SK-N-DZ (cell line): ENCODE data around the gene LIPA.
A peak's percentile ranks its signal among the peaks of the same experiment; 100 is the strongest.

Experiments
- DNase-seq: peaks from one replicate; pipeline ENCODE4 v3.0.0-alpha.2; 2015; ENCODE audit warnings: low spot score

Gene LIPA

DNA sequence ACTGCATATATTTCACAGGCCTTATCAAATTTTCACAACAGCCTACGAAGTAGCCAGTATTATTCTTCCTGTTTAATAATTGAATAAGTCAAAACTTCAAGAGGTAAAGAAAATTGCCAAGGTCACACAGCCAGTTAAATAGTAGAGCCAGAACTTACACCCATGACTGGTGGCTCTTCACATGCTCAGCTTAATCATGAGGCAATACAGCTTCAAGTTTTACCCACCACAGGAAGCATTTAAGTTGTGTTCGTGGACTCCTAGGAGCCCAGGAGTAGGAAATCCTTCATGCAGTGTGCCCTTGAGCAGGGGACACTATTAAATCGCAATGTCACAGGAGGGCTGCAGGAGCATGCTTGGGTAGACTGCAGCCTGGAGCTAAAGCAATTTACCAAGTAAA, 11.1 kb downstream of the LIPA start:
- no peak for DNase-seq

DNA sequence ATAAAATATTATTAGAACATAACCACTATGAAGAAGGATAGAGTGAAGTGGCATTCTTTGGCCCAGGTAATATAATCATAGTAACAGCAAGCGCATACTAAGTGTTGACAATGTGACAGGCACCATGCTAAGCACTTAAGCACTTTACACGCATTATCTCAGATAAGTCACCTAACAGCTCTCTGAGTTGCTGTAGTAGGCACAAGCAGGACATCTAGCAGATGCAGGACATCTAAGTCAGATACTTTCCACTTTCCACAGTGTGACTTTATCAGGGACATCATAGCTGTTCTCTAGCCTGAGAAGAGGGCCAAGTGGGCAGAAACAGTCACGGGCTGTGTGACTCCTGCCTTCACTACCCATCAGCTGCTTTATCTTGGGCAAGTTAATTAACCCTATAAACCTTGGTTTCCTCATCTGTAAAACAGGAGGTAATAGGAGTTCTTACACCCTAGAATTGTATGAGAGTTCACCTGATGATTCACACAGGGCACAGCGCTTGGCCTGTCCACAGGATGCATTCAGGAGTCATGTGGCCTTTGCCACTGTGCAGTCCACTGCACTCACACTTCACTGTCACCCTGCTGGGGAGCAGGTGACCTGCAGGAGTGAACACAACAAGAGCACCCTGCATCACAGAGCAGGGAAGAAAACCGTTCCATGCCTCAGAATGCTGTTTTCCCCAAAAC, 12.5 kb downstream of the LIPA start:
- DNase-seq = no peak

DNA sequence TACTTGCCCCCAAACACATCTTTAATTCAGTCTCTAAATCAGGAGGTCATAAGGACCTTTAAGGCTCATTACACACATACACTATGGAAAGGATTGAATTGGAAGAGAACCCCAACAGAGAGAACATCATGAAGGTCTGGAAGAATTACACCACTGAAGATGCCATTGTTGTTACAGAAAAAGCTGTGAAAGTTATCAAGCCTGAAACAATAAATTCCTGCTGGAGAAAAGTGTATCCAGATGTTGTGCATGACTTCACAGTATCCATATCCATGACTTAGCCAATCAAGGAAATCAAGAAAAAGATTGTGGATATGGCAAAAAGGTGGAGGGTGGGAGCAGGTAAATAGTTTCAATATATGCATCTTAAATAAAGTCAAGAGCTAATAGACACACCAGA, 13.7 kb downstream of the LIPA start:
- no peak for DNase-seq

- DNase-seq = no peak
Measured at GRCh38 chr10:89236226-89236797, 15.3 kb downstream of the LIPA start.

GRCh38 chr10:89235073-89235798, 16.3 kb downstream of the LIPA start:
- no peak for DNase-seq

- no peak for DNase-seq
Measured at GRCh38 chr10:89233033-89233432, 18.5 kb downstream of the LIPA start.

- no peak for DNase-seq
Measured at GRCh38 chr10:89228962-89229361, 22.6 kb downstream of the LIPA start.

- DNase-seq = no peak
Measured at GRCh38 chr10:89228146-89228545, 23.4 kb downstream of the LIPA start.

DNA sequence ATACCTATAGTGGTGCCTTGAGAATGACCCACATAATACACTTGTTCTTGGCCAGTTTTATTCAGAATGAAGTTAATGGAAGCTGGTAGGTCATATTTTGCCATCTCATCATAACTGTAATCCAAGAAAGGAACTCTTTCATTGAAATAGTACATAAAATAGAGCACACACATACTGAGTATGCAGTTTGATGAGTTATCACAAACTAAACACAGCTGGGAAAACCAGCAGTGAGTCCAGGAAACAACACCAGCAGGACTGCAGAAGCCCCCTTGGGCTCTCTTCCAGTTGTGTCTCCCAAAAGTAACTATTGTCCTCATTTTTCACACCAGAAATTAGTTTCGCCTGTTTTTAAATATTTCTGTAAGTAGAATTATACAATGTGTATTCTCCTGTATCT, 24.7 kb downstream of the LIPA start:
- DNase-seq = no peak

DNA sequence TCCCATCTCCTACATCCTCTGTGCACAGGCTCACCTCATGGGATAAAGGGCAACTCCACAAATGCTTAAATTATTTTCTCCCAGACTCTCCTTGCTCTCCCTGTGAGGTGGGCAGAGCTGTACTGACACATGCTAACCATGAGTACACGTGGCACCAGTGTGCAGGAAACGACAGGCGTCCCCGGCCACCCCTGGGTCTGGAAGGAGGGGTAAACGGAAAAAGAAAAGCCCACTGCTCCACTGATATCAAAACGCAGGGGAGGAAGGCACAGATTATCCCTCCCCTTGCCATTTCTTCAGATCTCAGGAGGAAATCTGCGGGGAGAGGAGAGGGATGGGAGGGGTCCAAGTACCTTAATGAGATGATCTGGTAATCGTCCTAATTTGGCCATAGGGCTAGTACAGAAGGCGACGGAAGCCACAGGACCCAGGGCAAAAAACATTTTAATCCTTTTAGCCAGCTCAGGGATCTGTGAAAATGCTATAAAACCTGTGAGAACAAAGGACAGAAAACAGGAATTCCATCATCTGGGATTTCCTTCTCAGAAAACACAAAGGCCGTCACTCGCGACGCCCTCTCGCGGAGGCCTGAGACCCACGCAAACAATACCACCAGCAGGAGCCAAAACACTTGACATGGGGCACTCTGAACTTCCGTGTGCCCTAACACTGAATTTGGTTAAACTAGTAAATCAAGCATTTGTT, 26.7 kb downstream of the LIPA start:
- DNase-seq = no peak

- no peak for DNase-seq
Measured at GRCh38 chr10:89221919-89222318, 29.7 kb downstream of the LIPA start.

DNA sequence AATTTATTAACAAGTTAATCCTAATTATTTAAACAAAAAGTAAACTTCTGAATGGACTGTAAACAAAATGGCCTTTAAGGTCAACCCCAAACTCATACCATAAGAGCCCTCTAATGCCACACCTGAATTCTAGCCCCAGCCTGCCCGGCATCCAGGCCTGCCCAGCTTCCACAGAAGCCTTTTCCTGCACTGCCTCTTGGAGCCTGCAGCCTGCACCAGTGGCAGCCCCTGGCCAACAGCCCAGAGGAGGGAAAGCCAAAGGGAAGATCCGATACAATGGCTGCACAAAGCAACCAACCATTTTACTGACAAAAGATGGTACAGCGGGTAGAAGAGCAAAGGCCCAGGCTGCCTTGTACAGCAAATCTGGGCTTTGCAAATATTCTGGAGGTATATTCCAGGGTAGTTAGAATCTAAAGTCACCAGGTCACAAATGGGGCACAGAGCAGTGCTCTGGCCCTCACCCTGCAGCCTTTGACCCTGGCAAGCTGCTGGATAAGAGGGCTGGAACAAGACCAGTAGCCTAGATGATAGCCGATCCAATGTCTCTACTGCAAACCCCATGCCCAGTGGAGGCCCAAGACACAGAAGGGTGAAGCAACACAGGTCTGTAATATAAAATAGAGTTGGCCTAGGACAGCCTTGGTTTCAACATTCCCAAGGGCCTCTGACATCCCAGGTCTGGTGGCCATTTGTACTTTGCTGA, 31.9 kb downstream of the LIPA start:
- no peak for DNase-seq

GRCh38 chr10:89217057-89217990, 34.3 kb downstream of the LIPA start:
- DNase-seq = peak; percentile 65

DNA sequence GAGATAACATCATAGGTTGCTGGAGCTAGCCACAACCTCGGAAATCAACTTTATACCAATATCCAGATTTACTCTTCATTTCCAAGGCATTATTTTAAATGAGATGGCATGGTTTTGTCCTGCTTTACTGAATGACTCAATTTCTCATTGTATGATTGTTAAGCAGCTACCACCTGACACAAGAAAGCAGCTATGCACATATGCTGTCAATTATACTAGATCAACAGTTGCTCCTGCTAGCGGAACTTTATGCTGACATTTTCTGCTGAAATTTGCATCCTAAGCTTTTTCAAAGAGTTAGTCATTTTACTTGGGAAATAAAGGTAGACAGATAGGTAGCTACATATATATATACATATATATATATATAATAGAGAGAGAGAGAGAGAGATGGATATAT, 35.5 kb downstream of the LIPA start:
- no peak for DNase-seq

DNA sequence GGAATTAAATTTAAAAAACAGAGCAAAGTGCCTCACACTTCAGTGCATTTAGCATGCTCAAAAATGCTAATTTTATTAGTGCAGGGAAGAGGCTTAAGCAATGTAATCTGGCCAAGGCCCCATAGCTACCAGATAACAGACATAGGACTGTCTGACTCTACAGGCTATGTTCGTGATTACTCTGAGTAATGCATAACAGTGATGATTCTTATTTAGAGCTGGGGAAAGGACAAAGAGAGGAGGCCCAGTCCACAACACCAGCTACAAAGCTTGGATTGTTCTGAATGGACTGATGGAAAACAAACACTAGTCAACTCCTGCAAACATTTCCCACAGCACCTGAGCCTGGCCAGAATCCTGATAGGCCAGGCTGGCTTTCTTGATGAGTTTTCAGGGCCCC, 36.1 kb downstream of the LIPA start:
- DNase-seq = no peak

GRCh38 chr10:89214566-89215165, 36.9 kb downstream of the LIPA start:
- no peak for DNase-seq

DNA sequence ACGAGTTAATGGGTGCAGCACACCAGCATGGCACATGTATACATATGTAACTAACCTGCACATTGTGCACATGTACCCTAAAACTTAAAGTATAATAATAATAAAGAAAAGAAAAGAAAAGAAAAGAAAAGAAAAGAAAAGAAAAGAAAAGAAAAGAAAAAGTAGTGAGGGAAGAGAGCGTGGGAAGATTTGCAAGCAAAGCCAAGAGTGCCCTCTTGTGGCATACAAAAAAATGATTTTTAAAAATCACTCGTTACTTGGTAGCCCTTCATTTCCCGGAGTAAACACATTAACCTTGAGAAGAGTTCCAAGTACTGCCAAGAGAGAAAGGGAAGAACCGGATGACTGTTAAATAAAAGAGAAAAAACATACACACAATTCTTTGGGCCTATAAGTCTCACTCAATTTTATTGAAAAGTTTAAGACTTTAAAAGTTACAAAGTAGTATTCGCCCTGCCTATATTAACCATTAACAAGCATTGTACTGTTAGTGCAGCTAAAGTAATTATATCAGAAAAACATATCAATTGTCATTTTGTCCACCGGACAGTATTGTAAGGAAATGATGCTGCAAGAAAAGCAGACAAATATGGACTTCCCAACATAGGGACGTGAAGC, 38.3 kb downstream of the LIPA start:
- DNase-seq = peak; percentile 34

DNA sequence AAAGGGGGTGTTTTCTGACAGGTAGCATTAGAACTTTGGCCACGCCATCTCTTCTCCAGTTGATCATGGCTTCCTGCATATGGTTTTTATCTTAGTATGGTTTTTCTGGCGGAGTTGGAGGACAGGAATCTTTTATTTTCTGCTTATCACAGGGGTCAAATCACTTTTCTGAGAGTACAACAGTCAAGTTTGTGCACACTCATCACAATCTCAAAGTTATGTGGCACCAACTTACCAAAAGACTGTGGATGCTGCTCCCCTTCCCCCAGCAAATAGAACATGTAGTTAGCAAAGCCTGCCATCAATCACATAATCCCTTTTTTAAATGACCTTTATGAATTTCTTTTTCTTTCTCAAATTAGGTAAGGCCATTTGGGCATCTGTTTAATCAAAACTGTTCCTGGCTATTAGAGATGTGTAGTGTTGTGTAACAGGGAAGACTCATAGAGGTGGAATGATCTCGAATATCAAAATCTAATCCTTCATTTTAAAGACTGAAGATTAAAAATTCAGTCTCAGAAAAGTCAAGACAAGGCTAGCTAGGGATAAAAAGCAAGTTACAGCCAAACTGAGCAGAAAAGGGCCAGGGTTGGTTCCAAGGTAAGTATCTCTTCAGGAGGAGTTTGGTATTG, 40.7 kb downstream of the LIPA start:
- no peak for DNase-seq

DNA sequence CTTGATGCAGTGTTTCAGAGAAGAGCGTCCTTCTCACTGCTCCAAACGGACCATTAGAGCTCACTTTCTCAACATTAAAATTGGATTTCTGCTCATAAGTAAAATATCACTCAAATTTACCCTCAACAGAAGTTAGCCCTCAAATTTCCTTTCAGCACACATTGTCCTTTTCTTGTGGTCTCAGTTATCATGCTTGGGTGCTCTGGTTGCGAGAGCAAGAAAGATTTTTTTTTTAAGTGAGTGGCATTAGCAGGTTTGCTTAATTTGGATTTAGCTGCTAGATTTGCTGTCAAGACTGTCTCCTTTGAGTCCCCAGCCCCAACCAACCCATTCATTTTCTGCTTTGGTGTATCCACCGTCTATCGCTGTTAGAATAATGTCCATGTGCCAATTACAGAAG, 41.9 kb downstream of the LIPA start:
- no peak for DNase-seq
